Subcutaneous abdominal adipose tissue (tissue), 5 donors: Measurements from ENCODE around the gene REEP2.

Experiments used
- H3K27ac ChIP-seq: one replicate; pipeline ENCODE4 v1.7.0; 2013; ENCODE audit warnings: low read depth, mild to moderate bottlenecking, inconsistent platforms, low read length, moderate library complexity
- H3K27me3 ChIP-seq, 5 donors: one replicate each; pipeline ENCODE4 v1.7.0; 2013; ENCODE audit warnings: low read length in 5 of 5, inconsistent platforms in 1 of 5; ENCODE audit not compliant: control insufficient read depth in 5 of 5, insufficient read depth in 4 of 5
- H3K36me3 ChIP-seq, 5 donors: one replicate each; pipeline ENCODE4 v1.7.0; 2013; ENCODE audit warnings: low read length in 5 of 5; ENCODE audit not compliant: control insufficient read depth in 5 of 5, insufficient read depth in 5 of 5
- H3K4me1 ChIP-seq, 5 donors: one replicate each; pipeline ENCODE4 v1.7.0; 2013; ENCODE audit warnings: low read length in 5 of 5, mild to moderate bottlenecking in 3 of 5, moderate library complexity in 1 of 5; ENCODE audit not compliant: control insufficient read depth in 5 of 5, insufficient read depth in 5 of 5
- H3K4me3 ChIP-seq, 5 donors: one replicate each; pipeline ENCODE4 v1.7.0; 2013; ENCODE audit warnings: low read length in 5 of 5, low read depth in 1 of 5
- H3K9ac ChIP-seq, 5 donors: one replicate each; pipeline ENCODE4 v1.7.0; 2013; ENCODE audit warnings: low read length in 5 of 5, mild to moderate bottlenecking in 4 of 5, moderate library complexity in 3 of 5
- H3K9me3 ChIP-seq, 5 donors: one replicate each; pipeline ENCODE4 v1.7.0; 2013; ENCODE audit warnings: low read length in 5 of 5; ENCODE audit not compliant: control insufficient read depth in 5 of 5
- donor health status: healthy.
- donor health status: healthy.
- donor health status: healthy.
- donor health status: healthy.
- donor health status: healthy.

The REEP2 gene

DNA sequence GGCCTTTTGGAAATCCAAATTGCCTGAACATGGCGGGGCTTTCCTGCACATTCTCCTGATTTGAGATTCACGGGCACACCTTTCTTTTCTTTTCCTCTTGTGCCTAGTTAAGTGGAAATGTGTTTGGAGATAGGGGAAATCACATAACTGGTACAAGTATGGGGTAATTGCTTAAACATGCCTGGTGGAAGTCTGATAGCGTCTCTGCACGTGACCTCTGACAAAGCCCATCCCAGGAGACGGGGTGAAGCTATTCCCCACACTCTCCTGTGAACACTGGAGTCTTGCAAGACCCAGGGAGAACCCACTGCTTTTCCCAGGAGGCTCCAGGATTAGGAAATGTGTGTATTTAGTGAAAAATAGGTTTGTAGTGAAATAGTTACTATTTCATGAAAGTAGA is 2.9 kb upstream of the REEP2 start:
- Histone ChIP-seq H3K9ac (no peak overlapping the region), H3K27ac (peak overlapping the region; percentile 73), H3K9me3 (no peaks in the 10 kb centered on the region), H3K36me3 (peaks cover 13 to 53% (median 42%) of the 10 kb centered on the region in 5 donors), H3K27me3 (no peaks in the 10 kb centered on the region), H3K4me1 (peaks cover 7 to 51% (median 38%) of the 10 kb centered on the region in 5 donors), H3K4me3 (no peak overlapping the region)

- peaks cover 4 to 31% (median 25%) of the 10 kb centered on the region in 5 donors for H3K36me3 ChIP-seq
- H3K27ac ChIP-seq, result no peak overlapping the region
- peaks cover 7 to 51% (median 42%) of the 10 kb centered on the region in 5 donors for H3K4me1 ChIP-seq
- H3K4me3 ChIP-seq, result peak overlapping the region; percentile 53 to 63 (median 60)
- H3K9me3 ChIP-seq, result no peaks in the 10 kb centered on the region
- H3K27me3 ChIP-seq, result no peaks in the 10 kb centered on the region
- H3K9ac ChIP-seq, result peak overlapping the region in 3 of 5 donors; percentile 28 to 66 (median 56)
These were observed 694 bp upstream of the REEP2 start for GRCh38 chr5:138438003-138438723.

GRCh38 chr5:138439477-138440158 is 761 bp downstream of the REEP2 start:
- no peaks in the 10 kb centered on the region for H3K9me3 ChIP-seq
- peak overlapping the region in 4 of 5 donors; percentile 47 to 67 (median 62) for H3K4me3 ChIP-seq
- no peaks in the 10 kb centered on the region for H3K27me3 ChIP-seq
- no peak overlapping the region for H3K27ac ChIP-seq
- peaks cover 4 to 19% (median 16%) of the 10 kb centered on the region in 5 donors for H3K36me3 ChIP-seq
- H3K4me1 ChIP-seq, result peaks cover 7 to 64% (median 51%) of the 10 kb centered on the region in 5 donors
- H3K9ac ChIP-seq, result peak overlapping the region in 4 of 5 donors; percentile 18 to 66 (median 44)

DNA sequence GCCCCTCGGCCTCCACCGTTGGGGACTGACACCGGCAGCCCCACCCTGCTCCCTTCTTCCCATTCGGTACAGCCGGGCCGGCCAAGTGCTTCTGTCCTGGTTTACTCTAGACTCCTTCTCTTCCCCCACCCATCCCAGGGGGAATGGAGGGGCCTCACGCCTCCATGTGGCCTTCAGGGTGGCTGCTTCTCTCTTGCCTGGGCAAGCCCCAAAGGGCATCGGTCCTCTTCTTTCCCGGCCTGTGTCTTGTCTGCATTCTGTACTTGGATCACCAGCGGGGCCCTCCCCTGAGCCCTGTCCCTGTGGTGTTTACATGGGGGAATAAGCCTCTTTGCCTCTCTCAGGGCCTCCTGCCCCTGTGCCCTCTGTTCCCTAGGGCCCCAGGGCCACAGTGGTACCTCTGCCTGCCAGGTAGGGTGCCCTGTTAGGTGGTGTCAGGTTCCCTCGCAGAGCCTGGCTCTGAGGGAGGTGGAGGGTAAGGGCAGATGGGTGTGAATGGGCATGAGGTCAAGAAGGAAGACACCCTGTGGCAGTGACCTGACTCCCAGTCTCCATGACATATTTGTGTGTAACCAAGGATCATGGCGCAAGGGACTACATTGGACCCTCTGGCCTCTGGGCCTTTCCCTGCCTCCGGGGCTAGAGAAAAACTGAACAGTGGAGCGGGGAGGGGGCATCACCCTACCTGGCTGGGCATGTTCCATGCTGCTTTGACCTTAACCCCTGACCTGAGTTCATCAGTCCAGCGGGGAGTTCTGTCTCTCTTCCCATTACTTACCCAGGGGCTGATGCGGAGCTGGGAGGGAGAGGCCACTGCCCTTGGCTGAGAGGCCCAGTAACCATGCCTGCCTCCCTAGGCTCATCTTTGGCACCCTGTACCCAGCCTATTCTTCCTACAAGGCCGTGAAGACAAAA is 1.6 kb downstream of the REEP2 start:
- H3K27me3 ChIP-seq, result no peaks in the 10 kb centered on the region
- H3K4me1 ChIP-seq, result peaks cover 7 to 65% (median 51%) of the 10 kb centered on the region in 5 donors
- peak overlapping the region in 1 of 5 donors; percentile 60 for H3K4me3 ChIP-seq
- H3K9ac ChIP-seq, result peak overlapping the region in 2 of 5 donors; percentile 12 to 61
- no peaks in the 10 kb centered on the region for H3K9me3 ChIP-seq
- H3K27ac ChIP-seq, result no peak overlapping the region
- peaks cover 4 to 11% (median 8%) of the 10 kb centered on the region in 5 donors for H3K36me3 ChIP-seq

- Histone ChIP-seq H3K27ac (no peak overlapping the region), H3K4me1 (peaks cover 4 to 57% (median 43%) of the 10 kb centered on the region in 5 donors), H3K9ac (no peak overlapping the region), H3K9me3 (no peaks in the 10 kb centered on the region), H3K36me3 (peaks cover 0 to 4% (median 3%) of the 10 kb centered on the region in 5 donors), H3K27me3 (no peaks in the 10 kb centered on the region), H3K4me3 (no peak overlapping the region)
These were observed 2.4 kb downstream of the REEP2 start for GRCh38 chr5:138441221-138441620.

DNA sequence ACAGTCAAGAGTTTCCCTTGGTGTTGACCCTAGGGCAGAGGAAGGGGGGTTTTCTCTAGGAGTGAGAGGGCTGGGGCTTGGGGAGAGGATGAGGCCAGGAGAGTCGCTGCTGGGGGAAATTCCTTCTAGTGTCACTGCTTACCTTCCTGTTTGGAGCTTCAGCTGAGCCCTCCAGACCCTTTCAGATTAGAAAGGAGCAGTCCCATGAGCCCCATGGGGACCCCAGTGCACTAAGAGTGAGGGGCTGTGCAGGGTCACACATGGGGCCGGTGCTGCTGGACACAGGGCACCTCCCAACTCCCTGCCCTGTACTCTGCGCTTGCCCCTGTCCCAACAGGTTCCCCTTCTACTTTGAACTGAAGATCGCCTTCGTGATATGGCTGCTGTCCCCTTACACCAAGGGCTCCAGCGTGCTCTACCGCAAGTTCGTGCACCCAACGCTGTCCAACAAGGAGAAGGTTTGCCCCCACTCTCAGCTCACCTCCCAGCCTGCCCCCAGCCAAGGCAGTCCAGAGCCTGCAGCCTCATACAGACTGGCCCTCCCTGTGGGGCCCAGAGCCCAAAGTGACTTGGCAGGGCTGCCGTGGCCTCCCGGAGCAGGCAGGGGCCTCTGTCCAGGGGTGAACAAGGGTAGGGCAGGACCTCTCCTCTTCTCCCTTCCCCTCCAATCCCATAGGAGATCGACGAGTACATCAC is 5.4 kb downstream of the REEP2 start:
- H3K27ac ChIP-seq, result no peak overlapping the region
- H3K27me3 ChIP-seq, result no peaks in the 10 kb centered on the region
- peaks cover 0 to 2% (median 0%) of the 10 kb centered on the region in 5 donors for H3K36me3 ChIP-seq
- H3K4me1 ChIP-seq, result peaks cover 0 to 32% (median 22%) of the 10 kb centered on the region in 5 donors
- H3K4me3 ChIP-seq, result no peak overlapping the region
- peak overlapping the region in 1 of 5 donors; percentile 35 for H3K9ac ChIP-seq
- no peaks in the 10 kb centered on the region for H3K9me3 ChIP-seq

DNA sequence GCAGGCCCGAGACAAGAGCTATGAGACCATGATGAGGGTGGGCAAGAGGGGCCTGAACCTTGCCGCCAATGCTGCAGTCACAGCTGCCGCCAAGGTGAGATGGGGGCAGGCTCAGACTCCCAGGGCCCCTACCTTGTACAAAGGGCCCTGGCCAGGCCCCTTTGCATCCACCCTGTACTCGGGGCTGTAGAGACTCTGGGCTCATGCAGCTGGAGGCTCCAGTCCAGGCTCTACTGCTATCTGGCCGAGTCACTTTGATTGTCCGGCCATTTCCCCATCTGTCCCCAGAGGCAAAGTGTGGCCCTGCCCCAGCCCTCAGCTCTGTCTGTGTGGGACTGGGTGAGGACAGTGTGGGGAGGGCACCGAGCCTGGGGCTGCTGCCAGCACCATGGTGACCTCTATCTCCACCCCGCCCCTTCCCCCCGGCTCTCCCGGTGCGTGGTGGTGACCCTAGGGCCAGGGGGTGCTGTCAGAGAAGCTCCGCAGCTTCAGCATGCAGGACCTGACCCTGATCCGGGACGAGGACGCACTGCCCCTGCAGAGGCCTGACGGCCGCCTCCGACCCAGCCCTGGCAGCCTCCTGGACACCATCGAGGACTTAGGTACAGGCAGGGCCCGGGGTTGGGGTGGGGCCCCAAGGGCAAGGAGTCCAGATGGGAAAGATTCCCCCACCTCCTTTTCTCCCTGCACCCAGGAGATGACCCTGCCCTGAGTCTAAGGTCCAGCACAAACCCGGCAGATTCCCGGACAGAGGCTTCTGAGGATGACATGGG is 6.1 kb downstream of the REEP2 start:
- H3K27me3 ChIP-seq, result no peaks in the 10 kb centered on the region
- H3K9ac ChIP-seq, result no peak overlapping the region
- no peaks in the 10 kb centered on the region for H3K9me3 ChIP-seq
- peaks cover 0 to 2% (median 0%) of the 10 kb centered on the region in 5 donors for H3K36me3 ChIP-seq
- H3K27ac ChIP-seq, result no peak overlapping the region
- H3K4me3 ChIP-seq, result no peak overlapping the region
- peaks cover 0 to 29% (median 20%) of the 10 kb centered on the region in 5 donors for H3K4me1 ChIP-seq

DNA sequence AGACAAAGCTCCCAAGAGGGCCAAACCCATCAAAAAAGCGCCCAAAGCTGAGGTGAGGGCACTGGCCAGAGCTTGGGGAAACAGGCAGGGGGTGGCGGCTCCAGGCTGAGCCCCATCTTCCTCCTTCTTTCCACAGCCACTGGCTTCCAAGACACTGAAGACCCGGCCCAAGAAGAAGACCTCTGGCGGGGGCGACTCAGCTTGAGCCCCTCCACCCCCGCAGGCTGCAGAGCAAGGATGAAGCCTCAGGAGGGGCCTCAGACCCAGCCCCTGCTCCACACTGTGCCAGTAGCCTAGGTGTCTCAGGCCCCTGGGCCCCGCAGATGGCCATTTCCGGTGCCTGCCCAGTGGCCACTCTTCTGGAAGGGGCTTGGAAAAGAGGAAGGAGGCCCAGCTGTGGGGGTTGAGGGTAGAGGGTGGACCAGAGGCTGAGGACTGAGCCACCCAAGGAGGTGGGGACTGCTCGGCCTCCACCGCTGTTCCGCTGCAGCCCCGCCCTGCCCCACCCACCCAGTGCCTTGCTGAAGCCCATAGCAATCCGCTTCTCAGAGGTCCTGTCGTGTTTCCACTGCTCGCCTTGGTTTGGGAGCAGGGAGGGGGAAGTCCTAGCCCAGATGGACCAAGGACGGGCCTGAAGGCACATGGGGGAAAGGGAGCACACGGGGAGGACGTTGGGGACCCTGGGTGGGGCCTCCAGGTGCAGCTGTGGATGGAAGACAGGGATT is 6.9 kb downstream of the REEP2 start:
- H3K9me3 ChIP-seq, result no peaks in the 10 kb centered on the region
- peaks cover 2 to 22% (median 20%) of the 10 kb centered on the region in 5 donors for H3K4me1 ChIP-seq
- no peaks in the 10 kb centered on the region for H3K27me3 ChIP-seq
- H3K36me3 ChIP-seq, result peaks cover 0 to 2% (median 0%) of the 10 kb centered on the region in 5 donors
- no peak overlapping the region for H3K4me3 ChIP-seq
- H3K9ac ChIP-seq, result no peak overlapping the region
- no peak overlapping the region for H3K27ac ChIP-seq
